Ishikawa (cell line): ENCODE data around the gene PGAP2.

Experiments used
- CEBPB ChIP-seq: IDR thresholded peaks from 2 replicates; pipeline ENCODE4 v1.6.1; 2012
- MAX ChIP-seq: IDR thresholded peaks from 2 replicates; pipeline ENCODE4 v1.6.1; 2012
- REST ChIP-seq: IDR thresholded peaks from 2 replicates; pipeline ENCODE4 v1.6.1; 2012; ENCODE audit warnings: low read depth, mild to moderate bottlenecking
- TAF1 ChIP-seq: IDR thresholded peaks from 2 replicates; pipeline ENCODE4 v1.6.1; 2012; ENCODE audit warnings: low read depth, mild to moderate bottlenecking
- TEAD4 ChIP-seq: IDR thresholded peaks from 2 replicates; pipeline ENCODE4 v1.6.1; 2012
- YY1 ChIP-seq: IDR thresholded peaks from 2 replicates; pipeline ENCODE4 v1.6.1; 2012; ENCODE audit warnings: low read depth

GRCh38 chr11:3823762-3824506 lies 15.6 kb downstream of the PGAP2 start:
- TF ChIP-seq MAX (peak; percentile 54; the same call in 1 of the 2 replicates), YY1 (no peak), REST (no peak), CEBPB (no peak), TEAD4 (no peak), TAF1 (no peak)
